DOHH2 (cell line): Measurements from ENCODE around the gene XRCC5.

Source experiments
- EZH2phosphoT487 ChIP-seq: fragments of 200-600 bp; sonication (generic); IDR thresholded peaks from 2 replicates; pipeline ENCODE4 v1.6.1; 2017; ENCODE audit warnings: borderline replicate concordance, mild to moderate bottlenecking, antibody characterized with exemption, low read length, moderate library complexity, mixed read lengths
- TF ChIP-seq, protein P1 (sequence below): fragments of 200-600 bp; sonication (generic); IDR thresholded peaks from one replicate; pipeline ENCODE4 v1.5.1; 2014; ENCODE audit warnings: antibody characterized with exemption, mild to moderate bottlenecking, low read depth, low read length; ENCODE audit not compliant: poor library complexity, severe bottlenecking

DNA sequence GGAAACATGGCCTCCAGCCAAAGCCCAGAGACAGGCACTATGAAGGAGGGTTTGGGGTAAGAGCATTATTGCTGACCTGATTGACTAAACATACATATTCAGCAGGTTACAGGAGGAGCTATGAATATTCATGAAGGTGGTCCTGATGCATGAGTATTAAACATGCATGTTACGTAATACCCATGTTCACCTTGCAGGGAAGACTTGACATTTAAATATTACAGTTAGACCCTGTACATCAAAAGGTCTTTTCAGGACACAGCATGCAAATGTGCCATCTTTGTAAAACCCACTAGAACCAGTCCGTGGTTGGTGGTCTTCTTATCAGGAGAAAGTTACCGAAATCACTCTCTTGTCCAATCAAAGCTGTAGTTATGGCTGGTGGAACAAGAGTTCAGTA, 59.9 kb downstream of the XRCC5 start:
- TF ChIP-seq, protein P1, sequence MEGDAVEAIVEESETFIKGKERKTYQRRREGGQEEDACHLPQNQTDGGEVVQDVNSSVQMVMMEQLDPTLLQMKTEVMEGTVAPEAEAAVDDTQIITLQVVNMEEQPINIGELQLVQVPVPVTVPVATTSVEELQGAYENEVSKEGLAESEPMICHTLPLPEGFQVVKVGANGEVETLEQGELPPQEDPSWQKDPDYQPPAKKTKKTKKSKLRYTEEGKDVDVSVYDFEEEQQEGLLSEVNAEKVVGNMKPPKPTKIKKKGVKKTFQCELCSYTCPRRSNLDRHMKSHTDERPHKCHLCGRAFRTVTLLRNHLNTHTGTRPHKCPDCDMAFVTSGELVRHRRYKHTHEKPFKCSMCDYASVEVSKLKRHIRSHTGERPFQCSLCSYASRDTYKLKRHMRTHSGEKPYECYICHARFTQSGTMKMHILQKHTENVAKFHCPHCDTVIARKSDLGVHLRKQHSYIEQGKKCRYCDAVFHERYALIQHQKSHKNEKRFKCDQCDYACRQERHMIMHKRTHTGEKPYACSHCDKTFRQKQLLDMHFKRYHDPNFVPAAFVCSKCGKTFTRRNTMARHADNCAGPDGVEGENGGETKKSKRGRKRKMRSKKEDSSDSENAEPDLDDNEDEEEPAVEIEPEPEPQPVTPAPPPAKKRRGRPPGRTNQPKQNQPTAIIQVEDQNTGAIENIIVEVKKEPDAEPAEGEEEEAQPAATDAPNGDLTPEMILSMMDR = no peak
- TF ChIP-seq EZH2phosphoT487 = no peak
